ENCODE data around the gene TPD52L1.

TPD52L1 gene

GRCh38 chr6:125237764-125238163 is 84.2 kb downstream of the TPD52L1 start:
- DNase-seq (ENCODE audit: low read depth in 2 of 2), result no peak

- DNase-seq (ENCODE audit: low read depth in 2 of 2), result no peak
Measured at GRCh38 chr6:125245109-125245508, 91.5 kb downstream of the TPD52L1 start.

GRCh38 chr6:125245523-125246264 is 92.1 kb downstream of the TPD52L1 start:
- DNase-seq (ENCODE audit: low read depth in 2 of 2), result no peak

GRCh38 chr6:125246566-125246965 is 93.0 kb downstream of the TPD52L1 start:
- no peak for DNase-seq (ENCODE audit: low read depth in 2 of 2)

- DNase-seq (ENCODE audit: low read depth in 2 of 2), result no peak
Measured at GRCh38 chr6:125248136-125248535, 94.6 kb downstream of the TPD52L1 start.

GRCh38 chr6:125250511-125250910 is 96.9 kb downstream of the TPD52L1 start:
- no peak for DNase-seq (ENCODE audit: low read depth in 2 of 2)

GRCh38 chr6:125251516-125252220 is 98.1 kb downstream of the TPD52L1 start:
- no peak for DNase-seq (ENCODE audit: low read depth in 2 of 2)

- no peak for DNase-seq (ENCODE audit: low read depth in 2 of 2)
Measured at GRCh38 chr6:125252891-125253290, 99.3 kb downstream of the TPD52L1 start.

- DNase-seq (ENCODE audit: low read depth in 2 of 2), result no peak
Measured at GRCh38 chr6:125253881-125254280, 100.3 kb downstream of the TPD52L1 start.

GRCh38 chr6:125254321-125254720 is 100.7 kb downstream of the TPD52L1 start:
- DNase-seq (ENCODE audit: low read depth in 2 of 2), result no peak

- no peak for DNase-seq (ENCODE audit: low read depth in 2 of 2)
Measured at GRCh38 chr6:125255201-125255600, 101.6 kb downstream of the TPD52L1 start.

- DNase-seq (ENCODE audit: low read depth in 2 of 2), result no peak
Measured at GRCh38 chr6:125257351-125257750, 103.8 kb downstream of the TPD52L1 start.

- DNase-seq (ENCODE audit: low read depth in 2 of 2), result no peak
Measured at GRCh38 chr6:125258651-125259353, 105.2 kb downstream of the TPD52L1 start.

GRCh38 chr6:125259354-125259736 is 105.8 kb downstream of the TPD52L1 start:
- no peak for DNase-seq (ENCODE audit: low read depth in 2 of 2)

- peak; percentile 56 to 64 for DNase-seq (ENCODE audit: low read depth in 2 of 2)
Measured at GRCh38 chr6:125262016-125263013, 108.7 kb downstream of the TPD52L1 start.

- DNase-seq (ENCODE audit: low read depth in 2 of 2), result no peak
Measured at GRCh38 chr6:125264476-125264875, 110.9 kb downstream of the TPD52L1 start.

- DNase-seq (ENCODE audit: low read depth in 2 of 2), result no peak
Measured at GRCh38 chr6:125267806-125268523, 114.4 kb downstream of the TPD52L1 start.

GRCh38 chr6:125268765-125269164 is 115.2 kb downstream of the TPD52L1 start:
- DNase-seq (ENCODE audit: low read depth in 2 of 2), result no peak

GRCh38 chr6:125269328-125269985 is 115.9 kb downstream of the TPD52L1 start:
- no peak for DNase-seq (ENCODE audit: low read depth in 2 of 2)

GRCh38 chr6:125270380-125270779 is 116.8 kb downstream of the TPD52L1 start:
- DNase-seq (ENCODE audit: low read depth in 2 of 2), result no peak
